Thyroid gland (tissue), 4 donors: ENCODE measurements around the gene TACR1. TPM values are rescaled to one million over a fixed set of nuclear protein-coding genes. Genes with fewer than 3 reads are reported as not detected.

ENCODE experiments used
- DNase-seq, 2 donors: peaks; one replicate each; pipeline ENCODE4 v3.0.0-alpha.2; 2019
- H3K27ac ChIP-seq, 3 donors: fragments of 200-600 bp; sonication (generic); 1 replicate in 2 of 3; 2 replicates in 1 of 3; pipeline ENCODE4 v1.5.1; 2016 to 2019; ENCODE audit warnings: mild to moderate bottlenecking in 1 of 3, moderate library complexity in 1 of 3
- H3K27me3 ChIP-seq: fragments of 200-600 bp; sonication (generic); one replicate; pipeline ENCODE4 v1.5.1; 2019
- H3K36me3 ChIP-seq, 2 donors: fragments of 200-600 bp; sonication (generic); one replicate each; pipeline ENCODE4 v1.5.1; 2016 to 2019
- H3K4me1 ChIP-seq, 2 donors: fragments of 200-600 bp; sonication (generic); one replicate each; pipeline ENCODE4 v1.5.1; 2017 to 2019
- H3K4me3 ChIP-seq, 3 donors: fragments of 200-600 bp; sonication (generic); replicated peaks in 1 of 3; 1 replicate in 2 of 3; 2 replicates in 1 of 3; pipeline ENCODE4 v1.5.1; 2016; ENCODE audit warnings: mild to moderate bottlenecking in 1 of 3
- H3K9me3 ChIP-seq: fragments of 200-600 bp; sonication (generic); one replicate; pipeline ENCODE4 v1.5.1; 2017
- CTCF ChIP-seq, 6 experiments: fragments of 200-600 bp in 3 of 6; fragments of 450-650 bp in 3 of 6; sonication (generic) in 3 of 6; IDR thresholded peaks; one replicate each; pipeline ENCODE4 v1.5.1; 2016 to 2019; ENCODE audit warnings: antibody characterized with exemption in 6 of 6, mild to moderate bottlenecking in 2 of 6, inconsistent platforms in 1 of 6, moderate library complexity in 1 of 6
- POLR2A ChIP-seq, 2 donors: fragments of 450-650 bp; IDR thresholded peaks; one replicate each; pipeline ENCODE4 v1.6.1; 2017; ENCODE audit warnings: antibody characterized with exemption in 2 of 2, mild to moderate bottlenecking in 2 of 2, moderate library complexity in 1 of 2
- WGBS, 2 donors: methylation state at CpG; one replicate each; pipeline ENCODE4 v1.1.5; 2017; 5-methylcytosine and 5-hydroxymethylcytosine counted together
- intact Hi-C: fragments of 100-400 bp; cut with DNase I; formaldehyde crosslinking; loops from one replicate; pipeline ENCODE4 v1.15.1; 2023
- total RNA-seq, 4 donors: library from RNA; depleted of rRNA; stranded (reverse); fragments of >200 nt; gene quantifications; one replicate each; pipeline ENCODE4 v1.2.3, GENCODE V29; 2016

TACR1 gene
- total RNA-seq, 4 donors from 2014 or later = 0.24 to 2.7 (median 0.63) TPM

GRCh38 chr2:75031906-75032803, 167.2 kb downstream of the TACR1 start:
- no peaks in the 10 kb centered on the region for H3K9me3 ChIP-seq
- WGBS, 2 donors = 92 to 97% methylated on average over 5 of the region's 5 CpGs

DNA sequence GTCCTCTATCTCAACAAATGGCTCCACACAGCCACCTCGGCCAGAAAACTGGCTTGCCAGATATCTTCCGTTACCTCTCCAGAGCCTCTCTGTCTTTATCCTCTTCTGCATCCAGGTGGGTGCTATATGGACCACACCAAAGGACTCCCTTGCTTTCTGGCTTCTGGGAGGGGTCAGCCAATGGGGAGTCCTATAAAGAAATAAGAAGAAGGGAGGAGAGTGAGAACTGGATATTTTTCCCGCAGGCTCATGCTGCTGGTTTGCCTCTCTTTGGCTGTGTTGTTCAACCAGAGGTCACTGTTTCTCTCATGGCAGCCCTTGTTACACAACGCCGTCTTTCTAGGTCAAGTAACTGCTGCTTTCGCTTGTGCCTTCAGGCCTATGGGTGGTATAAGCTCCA, 168.1 kb downstream of the TACR1 start:
- 96 to 100% methylated on average over 6 of the region's 6 CpGs for WGBS, 2 donors
- H3K4me3 ChIP-seq = no peak overlapping the region
- H3K36me3 ChIP-seq = no peaks in the 10 kb centered on the region
- no peaks in the 10 kb centered on the region for H3K9me3 ChIP-seq
- no peaks in the 10 kb centered on the region for H3K4me1 ChIP-seq
- DNase-seq = no peak
- H3K27me3 ChIP-seq = no peaks in the 10 kb centered on the region
- intact Hi-C loops = no loop called here
- TF ChIP-seq POLR2A (IDR thresholded peaks at IDR 0.05) (no peak), CTCF (IDR thresholded peaks at IDR 0.05) (no peak)
- no peak overlapping the region for H3K27ac ChIP-seq

More at GRCh38 chr2:75031906-75032803, 167.2 kb downstream of the TACR1 start:
- TF ChIP-seq POLR2A (IDR thresholded peaks at IDR 0.05) = no peak
- Histone ChIP-seq H3K27me3 (no peaks in the 10 kb centered on the region), H3K27ac (no peak overlapping the region), H3K4me3 (no peak overlapping the region), H3K36me3 (no peaks in the 10 kb centered on the region), H3K4me1 (no peaks in the 10 kb centered on the region)
- intact Hi-C loops = no loop called here
- no peak for DNase-seq

DNA sequence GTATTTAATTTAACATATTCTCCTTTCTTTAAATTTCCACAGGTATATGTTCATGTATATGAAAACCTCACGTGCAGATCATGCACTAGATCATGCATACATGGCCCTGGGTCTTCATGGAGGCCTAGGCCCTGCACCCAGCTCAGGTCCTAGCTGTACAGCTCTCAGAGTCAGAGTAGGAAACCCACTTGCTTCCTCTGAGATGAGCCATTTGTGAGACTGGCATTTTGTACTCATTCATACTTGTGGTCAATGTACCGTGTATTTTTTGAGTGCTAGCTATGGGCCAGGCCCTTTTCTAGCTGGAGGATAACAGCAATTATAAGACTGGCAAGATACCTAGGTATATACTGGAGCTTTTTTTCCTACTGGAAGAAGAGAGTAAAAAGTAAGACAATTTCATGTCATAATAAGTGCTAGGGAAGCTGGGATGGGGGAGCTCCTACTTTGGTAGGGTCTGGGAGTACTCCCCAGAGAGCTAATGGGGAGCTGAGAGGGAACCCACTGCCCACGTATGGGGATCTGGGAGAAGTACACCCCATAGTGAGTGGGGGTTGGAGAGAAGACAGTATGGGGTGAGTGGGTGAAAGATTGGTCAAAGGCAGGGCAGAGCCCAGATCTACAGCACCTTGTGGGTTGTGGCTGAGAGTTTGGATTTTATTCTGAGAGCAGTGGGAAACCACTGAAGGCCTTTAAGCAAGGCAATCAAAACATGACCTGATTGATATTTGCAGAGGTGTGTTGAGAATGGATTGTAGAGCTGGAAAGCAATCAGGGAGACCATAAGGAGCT, 168.9 kb downstream of the TACR1 start:
- H3K36me3 ChIP-seq = no peaks in the 10 kb centered on the region
- H3K9me3 ChIP-seq = no peaks in the 10 kb centered on the region
- H3K4me1 ChIP-seq = no peaks in the 10 kb centered on the region
- TF ChIP-seq CTCF (IDR thresholded peaks at IDR 0.05) (no peak), POLR2A (IDR thresholded peaks at IDR 0.05) (no peak)
- H3K4me3 ChIP-seq = no peak overlapping the region
- no peaks in the 10 kb centered on the region for H3K27me3 ChIP-seq
- WGBS, 2 donors = 72 to 80% methylated on average over 3 of the region's 3 CpGs
- H3K27ac ChIP-seq = no peak overlapping the region
- no peak for DNase-seq
- intact Hi-C loops = no loop called here

DNA sequence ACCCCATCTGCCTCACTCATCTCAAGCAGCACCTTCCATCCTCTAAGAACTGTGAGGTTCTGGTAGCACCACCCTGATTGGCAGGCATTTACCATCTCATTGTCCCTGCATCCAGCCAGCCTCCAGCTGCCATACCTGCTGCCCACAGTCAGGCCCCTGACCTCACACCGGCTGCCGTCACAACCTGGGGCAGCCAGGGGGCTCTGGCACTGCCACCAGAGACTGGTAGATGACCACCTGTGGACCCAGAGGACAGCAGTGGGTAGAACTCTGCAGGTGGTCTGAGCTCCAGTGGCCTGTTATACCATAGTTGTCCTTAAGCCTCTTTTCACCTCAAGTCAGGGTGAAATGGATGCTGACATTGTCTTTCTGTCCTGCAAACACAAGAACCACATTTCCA, 171.4 kb downstream of the TACR1 start:
- H3K36me3 ChIP-seq = no peaks in the 10 kb centered on the region
- H3K9me3 ChIP-seq = no peaks in the 10 kb centered on the region
- no peak for DNase-seq
- intact Hi-C loops = no loop called here
- H3K27me3 ChIP-seq = no peaks in the 10 kb centered on the region
- H3K27ac ChIP-seq = no peak overlapping the region
- H3K4me1 ChIP-seq = no peaks in the 10 kb centered on the region
- 100% methylated on average over 2 of the region's 2 CpGs for WGBS, 2 donors
- H3K4me3 ChIP-seq = no peak overlapping the region
- TF ChIP-seq POLR2A (IDR thresholded peaks at IDR 0.05) = no peak
- TF ChIP-seq CTCF (IDR thresholded peaks at IDR 0.05) = no peak

DNA sequence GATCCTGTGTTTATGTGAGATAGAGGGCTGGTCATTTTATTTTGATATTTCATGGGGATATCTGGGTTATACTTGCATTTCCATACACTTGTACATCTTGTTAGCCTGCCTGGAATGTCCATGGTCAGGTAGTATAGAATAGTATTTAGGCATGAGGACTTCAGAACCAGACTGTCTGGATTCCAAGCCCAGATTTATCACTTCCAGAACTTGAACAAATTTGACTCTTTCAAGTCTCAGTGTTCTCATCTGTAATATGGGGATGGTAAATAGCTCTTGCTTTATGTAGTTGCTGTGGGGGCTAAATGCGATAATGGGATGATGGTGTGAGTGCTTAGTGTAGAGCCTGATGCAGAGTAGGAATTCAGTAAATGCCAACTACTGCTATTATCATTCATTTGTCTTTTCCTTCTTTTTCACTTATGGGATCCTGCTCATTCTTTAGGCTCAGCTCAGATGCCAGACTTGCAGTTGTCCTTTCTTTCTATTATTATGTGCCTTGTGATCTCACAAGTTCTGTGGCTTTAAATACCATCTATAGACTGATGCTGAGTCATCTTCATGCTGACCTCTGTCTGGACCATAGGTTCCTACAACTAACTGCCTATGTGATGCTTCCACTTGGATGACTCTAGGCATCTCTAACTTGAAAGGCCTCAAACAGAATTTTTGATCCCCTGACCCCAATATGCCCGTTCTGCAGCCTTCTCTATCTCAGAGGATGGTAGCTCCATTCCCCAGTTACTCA, 173.5 kb downstream of the TACR1 start:
- H3K27me3 ChIP-seq = no peaks in the 10 kb centered on the region
- intact Hi-C loops = no loop called here
- TF ChIP-seq CTCF (IDR thresholded peaks at IDR 0.05) (no peak), POLR2A (IDR thresholded peaks at IDR 0.05) (no peak)
- no peaks in the 10 kb centered on the region for H3K9me3 ChIP-seq
- no peak overlapping the region for H3K27ac ChIP-seq
- WGBS, 2 donors = 93 to 94% methylated on average over 2 of the region's 2 CpGs
- no peak for DNase-seq
- no peaks in the 10 kb centered on the region for H3K36me3 ChIP-seq
- no peak overlapping the region for H3K4me3 ChIP-seq
- no peaks in the 10 kb centered on the region for H3K4me1 ChIP-seq
